HG02759 (cell line): ENCODE data around the gene DYNC1I2.
"Not testable (repeated sequence)": the region's sequence is repeated elsewhere in the genome, so short reads cannot be mapped to it uniquely, and the experiment has no call there.

Source experiments
- ATAC-seq: cut with Tn5 transposase; IDR thresholded peaks from one replicate; pipeline ENCODE4 v1.9.1; 2021; ENCODE audit warnings: mild to moderate bottlenecking, moderate library complexity; ENCODE audit not compliant: unreplicated experiment

Gene DYNC1I2

DNA sequence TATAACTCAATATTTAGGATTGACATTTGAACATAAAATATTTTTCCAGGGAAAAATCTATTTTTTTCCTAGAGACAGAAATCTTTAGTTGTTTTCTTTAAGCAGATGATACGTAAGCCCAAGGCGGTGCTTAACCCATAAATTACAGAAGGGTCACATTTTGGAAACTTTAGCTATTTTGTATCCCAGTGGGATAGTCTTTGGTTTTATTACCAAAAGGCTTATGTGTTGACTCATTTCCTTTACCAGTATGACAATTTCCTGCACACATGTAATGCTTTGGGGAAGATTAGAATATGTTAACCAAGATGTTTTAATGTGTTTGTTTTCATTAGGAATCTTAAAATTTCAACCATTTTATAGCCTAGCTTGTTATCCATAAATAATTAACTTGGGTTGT, 24.8 kb downstream of the DYNC1I2 start:
- ATAC-seq: no peak

DNA sequence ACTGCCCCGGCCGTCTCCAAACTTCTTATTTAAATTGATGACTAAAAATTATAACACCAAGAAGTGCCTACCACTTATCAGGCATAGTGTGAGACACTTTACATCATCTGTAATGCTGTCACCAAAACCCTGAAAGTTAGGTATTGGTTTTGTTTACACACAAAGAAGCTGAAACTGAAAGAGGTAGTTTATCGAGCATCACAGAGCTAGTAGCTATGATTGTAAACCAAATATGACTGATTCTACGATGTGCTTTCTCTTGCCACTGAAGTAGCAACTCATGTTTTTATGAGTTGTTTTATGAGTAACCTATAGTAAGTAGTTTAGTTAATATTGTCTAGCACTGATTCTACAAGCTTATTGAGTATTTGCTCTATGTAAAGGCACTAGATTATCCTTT, 31.5 kb downstream of the DYNC1I2 start:
- peak; percentile 63 for ATAC-seq

GRCh38 chr2:171719660-171720059, 32.4 kb downstream of the DYNC1I2 start:
- ATAC-seq: no peak

DNA sequence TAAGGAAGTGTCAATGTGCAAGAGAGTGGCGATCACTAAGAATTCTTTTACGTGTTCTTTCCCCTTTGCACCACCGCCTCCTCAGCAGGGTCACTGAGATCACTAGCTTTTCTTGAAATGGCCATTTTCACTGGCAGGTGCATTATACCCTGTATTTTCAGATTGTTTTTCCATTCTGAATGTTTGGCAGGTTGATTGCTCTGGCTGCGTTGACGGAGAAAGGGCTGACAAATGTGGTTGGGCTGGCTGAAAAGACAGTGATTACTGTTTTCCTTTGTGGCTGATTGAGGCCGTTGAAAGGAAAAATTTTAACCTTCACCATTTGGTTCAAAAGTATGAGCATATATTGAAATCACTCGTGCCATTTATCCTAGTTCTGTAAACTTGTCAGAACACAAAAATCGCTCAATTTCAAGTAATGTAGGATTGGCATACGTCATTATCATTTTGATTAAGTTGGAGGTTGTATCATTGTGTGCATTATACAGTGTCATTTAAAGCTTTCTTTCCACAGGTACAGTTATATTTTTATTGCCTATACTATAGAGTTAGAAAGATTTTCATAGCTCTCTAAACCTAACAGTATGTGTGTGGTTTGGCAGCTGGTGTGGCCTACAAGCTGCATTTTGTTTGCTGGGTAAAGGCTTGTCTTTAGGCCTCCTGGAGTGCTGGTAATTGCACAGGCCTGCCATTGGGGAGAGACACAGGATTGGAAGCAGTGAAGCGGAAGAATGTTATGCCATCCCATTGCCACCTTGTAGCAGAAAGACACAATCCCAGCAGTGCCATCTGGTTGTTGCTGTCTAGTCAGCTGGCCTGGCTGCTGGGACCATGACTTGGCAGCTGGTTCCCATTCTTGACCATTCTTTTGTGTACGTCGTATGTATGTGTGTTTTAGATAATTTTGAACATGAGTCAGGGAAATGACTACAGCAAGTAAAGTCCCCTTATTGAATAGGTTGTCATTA, 36.7 kb downstream of the DYNC1I2 start:
- ATAC-seq: no peak

- ATAC-seq: no peak
Observed at GRCh38 chr2:171726847-171727450, 39.7 kb downstream of the DYNC1I2 start.

DNA sequence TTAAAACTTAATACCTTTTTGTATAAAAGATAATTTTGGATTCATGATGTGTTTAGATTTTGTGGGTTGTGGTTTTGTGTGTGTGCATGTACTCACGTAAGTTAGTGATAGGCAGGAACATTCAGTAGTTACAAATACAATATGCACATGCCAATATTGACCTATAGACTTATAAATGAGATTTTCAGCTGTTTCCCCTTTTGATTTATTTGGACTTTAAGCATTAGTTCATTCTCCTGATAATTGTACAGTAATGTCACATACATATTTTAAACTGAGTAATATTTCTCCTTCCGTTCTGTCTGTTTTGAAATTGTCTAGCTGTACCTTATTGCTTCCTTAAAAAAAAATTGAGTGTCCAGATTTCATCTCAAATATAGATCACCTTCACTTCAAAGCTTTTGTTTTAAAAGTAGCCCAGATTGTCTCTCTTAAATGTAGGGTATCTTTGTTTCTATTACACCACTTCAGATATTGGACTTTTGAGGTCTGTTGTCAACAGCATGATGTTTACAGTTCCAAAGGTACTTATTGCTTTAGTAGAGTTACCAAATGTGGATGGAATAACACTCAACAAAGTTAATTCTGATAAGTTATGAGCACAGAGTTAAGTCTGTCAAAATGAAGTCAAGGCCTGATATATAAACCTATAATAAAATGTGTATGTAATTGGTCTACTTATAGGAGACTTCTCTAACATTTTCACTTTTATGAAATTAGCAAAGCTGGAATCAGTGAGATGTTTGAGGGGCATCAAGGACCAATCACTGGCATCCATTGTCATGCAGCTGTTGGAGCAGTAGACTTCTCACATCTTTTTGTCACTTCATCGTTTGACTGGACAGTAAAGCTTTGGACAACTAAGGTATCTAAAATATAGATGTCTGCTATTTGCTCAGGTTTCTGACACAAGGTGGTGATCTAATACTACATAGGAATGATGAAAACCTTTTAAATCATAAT, 42.0 kb downstream of the DYNC1I2 start:
- ATAC-seq: no peak

DNA sequence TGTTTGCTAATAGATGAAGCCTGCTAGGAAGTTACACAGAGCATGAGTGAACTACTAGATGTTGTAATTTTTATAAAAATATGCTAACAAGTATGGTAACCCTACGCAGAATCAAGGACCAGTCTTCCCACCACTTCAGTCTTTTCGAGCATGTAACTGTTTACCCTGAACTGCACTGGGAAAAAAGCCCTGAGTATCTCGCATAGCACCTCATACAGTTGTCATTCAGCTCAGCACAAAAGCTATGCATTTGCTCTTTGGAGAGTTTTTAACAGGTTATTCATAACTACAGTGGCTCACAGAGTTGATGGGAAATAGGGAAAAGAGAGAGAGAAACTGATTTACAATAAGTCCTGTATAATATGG, 42.7 kb downstream of the DYNC1I2 start:
- ATAC-seq: no peak

DNA sequence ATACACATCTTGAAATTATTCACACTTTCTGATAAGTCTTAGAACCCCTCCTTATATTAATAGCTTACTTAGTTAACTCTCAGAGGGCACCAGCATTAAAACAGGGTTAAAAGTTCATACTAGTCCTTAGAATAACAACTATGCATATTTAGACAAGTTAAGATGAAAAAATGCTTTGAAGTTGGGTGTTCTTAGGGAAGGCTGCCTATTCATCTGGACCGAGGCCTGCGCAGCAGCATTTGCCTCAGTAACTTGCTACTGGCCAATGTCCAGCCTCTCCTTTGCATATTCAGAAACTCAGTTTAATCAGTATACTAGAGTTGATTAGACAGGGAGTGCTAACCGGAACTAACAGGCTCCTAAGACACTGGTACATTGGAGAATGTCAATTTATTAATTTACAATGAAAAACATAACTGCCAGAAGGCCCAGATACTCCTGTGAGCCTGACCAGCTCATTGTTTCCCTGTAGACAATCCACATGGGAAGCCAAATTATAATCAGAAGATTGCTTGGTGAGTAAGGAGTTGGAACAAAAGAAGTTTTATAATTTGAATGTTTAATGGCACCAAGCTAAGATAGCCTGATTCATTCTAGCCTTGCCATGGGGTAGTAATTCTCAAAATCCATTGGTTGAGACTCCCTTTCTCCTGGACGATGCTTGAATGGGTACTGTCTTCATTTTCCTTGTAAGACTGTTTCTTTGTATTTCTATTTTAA, 48.9 kb downstream of the DYNC1I2 start:
- no peak for ATAC-seq

GRCh38 chr2:171741189-171741588, 53.9 kb downstream of the DYNC1I2 start:
- no peak for ATAC-seq

GRCh38 chr2:171742760-171743159, 55.5 kb downstream of the DYNC1I2 start:
- ATAC-seq: no peak

DNA sequence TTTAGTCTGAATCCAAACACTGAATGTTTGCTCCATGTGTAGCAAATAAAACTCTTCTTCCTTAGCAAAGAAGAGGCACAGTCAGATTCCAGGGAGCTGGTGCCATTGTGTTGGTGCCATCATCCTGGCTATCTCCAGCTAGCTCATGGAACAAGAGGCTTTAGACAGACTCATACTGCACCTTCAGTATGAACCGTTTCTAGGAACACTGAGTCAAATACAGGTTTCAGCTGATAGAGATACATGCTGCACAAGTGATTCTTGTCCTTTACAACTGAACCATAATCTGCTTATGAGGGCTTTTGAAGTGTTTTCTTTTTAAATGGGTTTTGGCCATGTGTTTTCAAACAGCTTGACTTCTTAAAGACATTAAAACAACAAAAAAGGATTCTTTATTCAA, 57.9 kb downstream of the DYNC1I2 start:
- no peak for ATAC-seq

DNA sequence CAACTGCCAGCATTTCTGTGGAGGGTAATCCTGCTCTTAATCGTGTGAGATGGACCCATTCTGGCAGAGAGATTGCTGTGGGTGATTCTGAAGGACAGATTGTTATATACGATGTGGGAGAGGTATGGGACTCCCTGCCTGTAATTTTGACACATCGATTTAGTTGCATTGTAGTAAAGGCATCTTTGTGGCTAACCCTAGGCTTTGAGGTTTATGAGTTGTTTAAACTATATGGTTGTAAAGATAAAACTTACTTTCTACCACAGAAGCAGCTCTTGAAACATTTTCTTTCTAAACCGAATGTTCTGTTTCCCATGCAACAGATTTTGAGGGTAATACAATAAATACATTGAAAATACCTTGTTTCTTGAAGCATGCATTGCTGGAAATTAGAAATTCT, 58.5 kb downstream of the DYNC1I2 start:
- no peak for ATAC-seq

DNA sequence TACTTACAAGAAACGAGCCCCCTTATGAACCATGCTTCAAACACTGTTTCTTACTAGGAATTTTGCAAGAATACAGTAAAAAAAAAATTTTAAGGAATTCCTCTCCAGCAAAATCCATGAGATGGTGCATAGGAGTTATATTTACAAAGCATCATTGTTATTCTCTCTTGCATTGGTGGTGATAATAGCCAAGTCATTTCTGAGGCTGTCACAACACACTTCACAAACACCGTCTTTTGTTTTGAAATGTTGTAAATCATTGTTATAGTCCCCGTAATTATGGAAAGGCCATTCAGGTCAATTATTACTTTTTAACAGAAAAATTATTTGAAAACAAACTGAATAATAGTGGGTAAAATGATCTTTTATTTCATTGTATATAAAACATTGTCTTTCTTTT, 60.1 kb downstream of the DYNC1I2 start:
- ATAC-seq: no peak

- no peak for ATAC-seq
Observed at GRCh38 chr2:171754254-171754939, 67.1 kb downstream of the DYNC1I2 start.

- ATAC-seq: not testable (repeated sequence)
Observed at GRCh38 chr2:171758762-171759161, 71.5 kb downstream of the DYNC1I2 start.

- not testable (repeated sequence) for ATAC-seq
Observed at GRCh38 chr2:171761176-171761575, 73.9 kb downstream of the DYNC1I2 start.

DNA sequence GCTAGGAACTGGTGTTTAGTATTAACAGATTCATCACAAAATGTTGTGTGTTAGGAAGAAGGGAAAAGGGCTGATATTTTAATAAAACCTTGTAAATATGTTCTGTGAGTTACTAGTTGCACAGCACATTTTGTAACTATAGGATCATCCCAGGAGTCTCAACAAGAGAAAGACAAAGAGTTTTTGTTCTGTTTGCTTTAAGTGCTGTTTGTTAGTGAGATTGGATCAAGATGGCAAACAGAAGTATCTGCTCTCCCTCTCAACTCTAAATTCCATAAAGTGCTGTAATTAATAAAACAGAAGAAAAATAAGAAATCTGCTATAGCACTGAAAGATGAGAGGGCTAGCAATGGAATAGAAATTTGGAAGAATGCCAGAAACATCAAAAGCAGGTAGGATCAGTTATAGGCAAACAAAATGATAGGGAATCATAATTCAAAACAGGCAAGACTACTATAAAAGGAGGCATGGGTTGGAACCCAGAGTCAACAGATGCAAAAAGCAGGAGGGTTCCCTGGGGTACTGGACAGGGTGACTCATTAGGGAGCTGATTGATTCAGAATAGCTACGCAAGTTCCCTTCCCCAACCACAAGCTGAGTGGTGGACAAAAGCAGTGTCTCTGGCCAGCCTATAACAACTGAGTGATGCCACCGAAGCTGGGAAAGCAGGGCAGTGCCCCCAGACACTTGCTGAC, 75.8 kb downstream of the DYNC1I2 start:
- ATAC-seq: no peak

DNA sequence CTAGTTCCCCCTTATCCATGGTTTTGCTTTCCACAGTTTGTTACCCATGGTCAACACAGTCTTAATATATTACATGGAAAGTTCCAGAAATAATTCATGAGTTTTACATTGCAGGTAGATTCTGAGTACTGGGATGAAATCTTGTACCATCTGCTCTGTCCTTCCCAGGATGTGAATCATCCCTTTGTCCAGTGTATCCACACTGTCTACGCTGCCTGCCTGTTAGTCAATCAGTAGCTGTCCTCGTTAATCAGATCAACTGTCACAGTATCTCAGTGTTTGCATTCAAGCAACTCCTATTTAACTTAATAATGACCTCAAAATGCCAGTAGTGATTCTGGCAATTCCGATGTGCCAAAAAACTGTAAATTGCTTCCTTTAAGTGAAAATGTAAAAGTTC, 76.3 kb downstream of the DYNC1I2 start:
- ATAC-seq: no peak

DNA sequence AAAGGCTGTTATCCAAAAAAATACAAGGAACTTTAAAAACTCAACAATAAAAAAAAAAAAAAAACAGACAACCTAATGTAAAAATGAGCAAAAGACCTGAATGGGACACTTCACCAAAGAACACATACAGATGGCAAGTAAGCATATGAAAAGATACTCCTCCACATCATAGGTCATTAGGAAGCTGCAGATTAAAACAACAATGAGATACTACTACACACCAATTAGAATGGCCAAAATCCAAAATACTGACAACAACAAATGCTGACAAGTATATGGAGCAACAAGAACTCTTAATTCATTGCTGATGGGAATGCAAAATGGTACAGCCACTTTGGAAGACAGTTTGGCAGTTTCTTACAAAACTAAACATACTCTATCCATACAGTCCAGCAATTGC, 84.2 kb downstream of the DYNC1I2 start:
- ATAC-seq: no peak
